Measurements from ENCODE around the gene DSC1. TPM values are rescaled to one million over a fixed set of nuclear protein-coding genes. Genes with fewer than 3 reads are reported as not detected.
A peak's percentile ranks its signal among the peaks of the same experiment; 100 is the strongest.

The DSC1 gene
- total RNA-seq, 1 experiment from 2014 or later: not detected

DNA sequence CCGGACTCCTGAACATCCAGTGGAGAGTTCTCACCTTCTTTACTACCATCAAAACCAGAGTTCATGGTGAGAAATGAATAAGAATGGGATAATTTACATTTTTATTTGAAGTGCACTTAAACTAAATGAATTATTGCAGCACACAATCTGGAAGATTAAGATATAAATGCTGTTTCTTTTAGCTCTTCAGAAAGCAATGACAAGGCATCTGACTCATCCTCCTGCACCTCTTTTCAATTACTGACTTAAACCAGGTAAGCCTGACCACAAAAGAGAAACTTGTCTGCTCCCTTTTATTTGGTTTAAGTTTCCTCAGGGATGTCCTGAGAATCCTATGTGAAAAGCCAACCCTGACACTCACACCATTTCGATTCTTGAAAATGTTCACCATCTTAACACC is 59.7 kb downstream of the DSC1 start:
- DNase-seq: no peak
- no peaks in the 10 kb centered on the region for H3K36me3 ChIP-seq (replicated peaks; ENCODE audit: control insufficient read depth, insufficient read depth, low read length)
- no peaks in the 10 kb centered on the region for H3K27me3 ChIP-seq (ENCODE audit: control insufficient read depth, insufficient read depth, low read length)
- H3K4me3 ChIP-seq (ENCODE audit: insufficient read depth, low read depth, low read length): no peak overlapping the region

GRCh38 chr18:31102025-31102684 is 60.5 kb downstream of the DSC1 start, which contains the start of gene DSC2:
DSC2 (minus strand) TSS chr18:31102421; CDS start chr18:31101971, 450 bp downstream.
- DNase-seq: peak; percentile 76
- H3K4me3 ChIP-seq (ENCODE audit: insufficient read depth, low read depth, low read length): peak within 1 kb of the TSS; percentile 74
- H3K27me3 ChIP-seq (ENCODE audit: control insufficient read depth, insufficient read depth, low read length): no peaks in the 10 kb centered on the region
- no peaks in the 10 kb centered on the region for H3K36me3 ChIP-seq (replicated peaks; ENCODE audit: control insufficient read depth, insufficient read depth, low read length)

GRCh38 chr18:31101183-31102024 is 61.3 kb downstream of the DSC1 start:
- H3K36me3 ChIP-seq (replicated peaks; ENCODE audit: control insufficient read depth, insufficient read depth, low read length): no peaks in the 10 kb centered on the region
- DNase-seq: peak; percentile 83
- H3K4me3 ChIP-seq (ENCODE audit: insufficient read depth, low read depth, low read length): peak overlapping the region; percentile 74
- H3K27me3 ChIP-seq (ENCODE audit: control insufficient read depth, insufficient read depth, low read length): no peaks in the 10 kb centered on the region

- no peaks in the 10 kb centered on the region for H3K27me3 ChIP-seq (ENCODE audit: control insufficient read depth, insufficient read depth, low read length)
- peak; percentile 74 for DNase-seq
- H3K4me3 ChIP-seq (ENCODE audit: insufficient read depth, low read depth, low read length): peak overlapping the region; percentile 74
- no peaks in the 10 kb centered on the region for H3K36me3 ChIP-seq (replicated peaks; ENCODE audit: control insufficient read depth, insufficient read depth, low read length)
Observed at GRCh38 chr18:31100436-31101182, 62.0 kb downstream of the DSC1 start.

DNA sequence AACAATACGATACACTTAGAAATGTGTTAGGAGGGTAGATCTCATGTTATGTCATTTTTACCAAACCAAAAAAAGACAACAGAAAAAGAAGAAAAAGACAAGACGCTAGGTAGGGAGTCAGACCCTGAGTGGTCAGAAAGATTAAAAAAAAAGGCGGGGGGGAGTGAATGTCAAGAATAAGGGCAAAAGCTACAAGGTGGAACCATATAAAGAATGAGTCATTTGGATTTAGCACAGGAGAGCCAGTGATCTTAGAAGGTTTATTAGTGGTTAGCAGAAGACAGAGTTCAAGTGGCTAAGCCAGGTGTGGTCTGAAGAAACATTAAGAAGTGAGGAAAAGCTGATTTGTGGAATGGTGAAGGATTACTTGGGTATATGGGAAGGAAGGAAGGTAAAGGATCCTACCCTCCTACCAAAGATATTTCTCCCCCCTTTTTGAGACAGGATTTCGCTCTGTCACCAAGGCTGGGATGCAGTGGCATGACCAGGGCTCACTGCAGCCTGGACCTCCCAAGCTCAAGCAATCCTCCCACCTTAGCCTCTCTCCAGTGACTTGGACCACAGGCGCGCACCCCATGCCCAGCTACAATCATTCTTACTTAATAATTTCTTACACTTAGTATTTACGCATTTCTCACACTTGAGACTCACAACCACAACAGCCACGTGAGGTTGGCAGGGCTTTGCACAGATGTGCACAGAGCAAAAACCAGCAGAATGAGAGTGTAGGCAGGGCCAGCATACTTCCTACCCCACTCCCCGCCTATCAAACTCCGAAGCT is 63.0 kb downstream of the DSC1 start:
- Histone ChIP-seq H3K36me3 (replicated peaks; ENCODE audit: control insufficient read depth, insufficient read depth, low read length) (no peaks in the 10 kb centered on the region), H3K27me3 (ENCODE audit: control insufficient read depth, insufficient read depth, low read length) (no peaks in the 10 kb centered on the region), H3K4me3 (ENCODE audit: insufficient read depth, low read depth, low read length) (no peak overlapping the region; the same call in 1 of the 2 replicates)
- no peak for DNase-seq

GRCh38 chr18:31098878-31099277 is 63.8 kb downstream of the DSC1 start:
- H3K36me3 ChIP-seq (replicated peaks; ENCODE audit: control insufficient read depth, insufficient read depth, low read length): no peaks in the 10 kb centered on the region
- no peak overlapping the region for H3K4me3 ChIP-seq (ENCODE audit: insufficient read depth, low read depth, low read length)
- H3K27me3 ChIP-seq (ENCODE audit: control insufficient read depth, insufficient read depth, low read length): no peaks in the 10 kb centered on the region
- DNase-seq: no peak

DNA sequence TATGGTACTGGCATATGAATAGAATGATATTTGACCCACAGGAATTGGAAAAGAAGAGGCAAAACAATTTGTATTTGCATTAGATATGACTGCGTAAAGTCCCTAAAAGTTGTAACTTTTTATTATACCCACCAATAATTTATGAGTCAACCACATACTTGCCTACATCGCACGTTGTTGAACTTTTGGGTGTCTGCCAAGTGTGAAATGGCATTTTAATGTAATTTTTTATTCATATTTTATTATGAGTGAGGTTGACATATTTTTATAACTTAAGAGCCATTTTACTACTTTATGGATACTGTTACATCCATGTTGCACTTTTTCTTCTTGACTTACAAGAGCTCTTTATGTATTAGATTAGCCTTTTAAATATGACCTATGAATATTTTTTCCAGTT is 65.0 kb downstream of the DSC1 start:
- DNase-seq: no peak
- no peaks in the 10 kb centered on the region for H3K36me3 ChIP-seq (replicated peaks; ENCODE audit: control insufficient read depth, insufficient read depth, low read length)
- no peak overlapping the region for H3K4me3 ChIP-seq (ENCODE audit: insufficient read depth, low read depth, low read length)
- no peaks in the 10 kb centered on the region for H3K27me3 ChIP-seq (ENCODE audit: control insufficient read depth, insufficient read depth, low read length)

GRCh38 chr18:31093880-31094279 is 68.8 kb downstream of the DSC1 start:
- DNase-seq: no peak
- Histone ChIP-seq H3K36me3 (replicated peaks; ENCODE audit: control insufficient read depth, insufficient read depth, low read length) (no peaks in the 10 kb centered on the region; the same call in 1 of the 2 replicates), H3K27me3 (ENCODE audit: control insufficient read depth, insufficient read depth, low read length) (no peaks in the 10 kb centered on the region), H3K4me3 (ENCODE audit: insufficient read depth, low read depth, low read length) (no peak overlapping the region)

- Histone ChIP-seq H3K4me3 (ENCODE audit: insufficient read depth, low read depth, low read length) (no peak overlapping the region), H3K36me3 (replicated peaks; ENCODE audit: control insufficient read depth, insufficient read depth, low read length) (no peaks in the 10 kb centered on the region; the same call in 1 of the 2 replicates), H3K27me3 (ENCODE audit: control insufficient read depth, insufficient read depth, low read length) (no peaks in the 10 kb centered on the region)
- DNase-seq: no peak
Observed at GRCh38 chr18:31093294-31093693, 69.4 kb downstream of the DSC1 start.

- no peaks in the 10 kb centered on the region for H3K27me3 ChIP-seq (ENCODE audit: control insufficient read depth, insufficient read depth, low read length)
- DNase-seq: no peak
- no peak overlapping the region for H3K4me3 ChIP-seq (ENCODE audit: insufficient read depth, low read depth, low read length)
- peaks cover 2% of the 10 kb centered on the region for H3K36me3 ChIP-seq (replicated peaks; ENCODE audit: control insufficient read depth, insufficient read depth, low read length)
Observed at GRCh38 chr18:31091350-31091749, 71.3 kb downstream of the DSC1 start.

DNA sequence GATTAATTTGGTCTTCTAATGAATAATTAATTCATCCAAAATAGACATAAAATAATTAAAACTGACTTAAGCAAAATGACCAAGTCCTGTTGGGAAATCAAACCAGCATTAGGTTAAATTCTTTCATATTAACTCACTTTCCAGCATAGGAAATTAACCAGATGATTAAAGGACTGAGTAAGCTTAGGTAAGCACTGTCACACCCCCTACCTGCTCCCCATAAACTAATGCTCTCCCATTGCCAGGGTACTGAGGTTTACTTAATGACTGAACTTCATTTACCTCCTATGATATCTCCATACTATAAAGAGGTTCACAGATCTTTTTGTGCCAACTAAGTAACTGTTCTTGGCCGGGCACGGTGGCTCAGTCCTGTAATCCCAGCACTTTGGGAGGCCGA is 74.1 kb downstream of the DSC1 start:
- Histone ChIP-seq H3K27me3 (ENCODE audit: control insufficient read depth, insufficient read depth, low read length) (no peaks in the 10 kb centered on the region), H3K4me3 (ENCODE audit: insufficient read depth, low read depth, low read length) (no peak overlapping the region), H3K36me3 (replicated peaks; ENCODE audit: control insufficient read depth, insufficient read depth, low read length) (peaks cover 2% of the 10 kb centered on the region)
- DNase-seq: no peak

- Histone ChIP-seq H3K4me3 (ENCODE audit: insufficient read depth, low read depth, low read length) (no peak overlapping the region), H3K36me3 (replicated peaks; ENCODE audit: control insufficient read depth, insufficient read depth, low read length) (peaks cover 1% of the 10 kb centered on the region)
Observed at GRCh38 chr18:31079973-31080372, 82.7 kb downstream of the DSC1 start.

More at GRCh38 chr18:31079973-31080372, 82.7 kb downstream of the DSC1 start:
- H3K27me3 ChIP-seq (ENCODE audit: control insufficient read depth, insufficient read depth, low read length): no peaks in the 10 kb centered on the region
- DNase-seq: no peak
